Loucy (cell line): ENCODE data around the gene ACSS2.

Source experiments
- EZH2phosphoT487 ChIP-seq: fragments of 200-600 bp; IDR thresholded peaks from 2 replicates; pipeline ENCODE4 v1.6.1; 2018; ENCODE audit warnings: antibody characterized with exemption, mild to moderate bottlenecking, moderate library complexity, borderline replicate concordance
- TF ChIP-seq, protein P1 (sequence below): fragments of 200-600 bp; sonication (generic); conservative IDR thresholded peaks from 2 replicates; pipeline ENCODE4 v1.5.1; 2014; ENCODE audit warnings: mild to moderate bottlenecking, antibody characterized with exemption, low read length

- TF ChIP-seq, protein P1, sequence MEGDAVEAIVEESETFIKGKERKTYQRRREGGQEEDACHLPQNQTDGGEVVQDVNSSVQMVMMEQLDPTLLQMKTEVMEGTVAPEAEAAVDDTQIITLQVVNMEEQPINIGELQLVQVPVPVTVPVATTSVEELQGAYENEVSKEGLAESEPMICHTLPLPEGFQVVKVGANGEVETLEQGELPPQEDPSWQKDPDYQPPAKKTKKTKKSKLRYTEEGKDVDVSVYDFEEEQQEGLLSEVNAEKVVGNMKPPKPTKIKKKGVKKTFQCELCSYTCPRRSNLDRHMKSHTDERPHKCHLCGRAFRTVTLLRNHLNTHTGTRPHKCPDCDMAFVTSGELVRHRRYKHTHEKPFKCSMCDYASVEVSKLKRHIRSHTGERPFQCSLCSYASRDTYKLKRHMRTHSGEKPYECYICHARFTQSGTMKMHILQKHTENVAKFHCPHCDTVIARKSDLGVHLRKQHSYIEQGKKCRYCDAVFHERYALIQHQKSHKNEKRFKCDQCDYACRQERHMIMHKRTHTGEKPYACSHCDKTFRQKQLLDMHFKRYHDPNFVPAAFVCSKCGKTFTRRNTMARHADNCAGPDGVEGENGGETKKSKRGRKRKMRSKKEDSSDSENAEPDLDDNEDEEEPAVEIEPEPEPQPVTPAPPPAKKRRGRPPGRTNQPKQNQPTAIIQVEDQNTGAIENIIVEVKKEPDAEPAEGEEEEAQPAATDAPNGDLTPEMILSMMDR, result no peak
- TF ChIP-seq EZH2phosphoT487, result no peak
Measured at GRCh38 chr20:34970846-34971560, 94.6 kb downstream of the ACSS2 start.
